Activated CD8-positive, alpha-beta memory T cell treated with anti-CD3 and anti-CD28 coated beads, Interleukin-2, amount 50 U/mL, for 48 hours (primary cell): Measurements from ENCODE around the gene ITPR1.

Source experiments
- DNase-seq: peaks from one replicate; pipeline ENCODE4 v3.0.0-alpha.2; 2020

ITPR1 gene

DNA sequence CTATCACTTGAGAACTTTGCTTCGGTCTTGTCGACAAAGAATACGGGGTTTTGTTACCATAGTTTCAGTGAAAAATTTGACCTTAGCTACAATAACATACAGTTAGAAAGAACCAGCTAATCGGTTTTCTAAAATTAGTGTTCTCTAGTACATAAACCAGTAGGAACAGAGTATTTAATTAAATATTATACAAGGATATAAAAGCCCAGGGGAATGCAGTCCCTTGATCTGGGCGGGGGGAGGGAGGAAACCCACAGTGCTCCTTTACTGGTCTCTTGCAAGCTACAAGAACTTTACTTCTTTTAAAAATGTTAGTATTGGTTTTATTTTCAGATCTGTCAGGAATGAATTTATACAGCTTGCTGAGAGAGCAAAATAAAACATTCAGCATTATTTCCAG is 41.8 kb downstream of the ITPR1 start:
- no peak for DNase-seq

DNA sequence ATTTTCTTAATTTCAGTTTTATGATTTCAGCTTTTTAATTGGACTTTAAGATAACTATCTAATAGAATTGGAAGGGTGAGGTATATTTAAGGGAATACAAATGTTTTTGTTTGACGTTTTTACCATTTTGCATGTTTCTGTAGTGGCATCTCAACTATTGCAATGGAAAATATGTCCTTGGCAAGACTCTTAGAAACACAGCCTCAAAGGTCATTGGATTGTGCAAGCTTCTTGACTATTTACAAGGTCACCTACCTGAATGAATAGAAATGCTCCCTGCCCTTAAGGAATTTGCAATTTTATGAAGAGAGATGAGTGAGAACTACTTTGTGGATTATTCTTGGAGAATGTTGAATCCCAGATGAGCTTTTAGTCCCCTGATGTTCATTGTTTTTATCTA is 43.1 kb downstream of the ITPR1 start:
- DNase-seq: no peak

- DNase-seq: no peak
Observed at GRCh38 chr3:4540267-4540666, 47.1 kb downstream of the ITPR1 start.

- DNase-seq: no peak
Observed at GRCh38 chr3:4543110-4543509, 50.0 kb downstream of the ITPR1 start.

DNA sequence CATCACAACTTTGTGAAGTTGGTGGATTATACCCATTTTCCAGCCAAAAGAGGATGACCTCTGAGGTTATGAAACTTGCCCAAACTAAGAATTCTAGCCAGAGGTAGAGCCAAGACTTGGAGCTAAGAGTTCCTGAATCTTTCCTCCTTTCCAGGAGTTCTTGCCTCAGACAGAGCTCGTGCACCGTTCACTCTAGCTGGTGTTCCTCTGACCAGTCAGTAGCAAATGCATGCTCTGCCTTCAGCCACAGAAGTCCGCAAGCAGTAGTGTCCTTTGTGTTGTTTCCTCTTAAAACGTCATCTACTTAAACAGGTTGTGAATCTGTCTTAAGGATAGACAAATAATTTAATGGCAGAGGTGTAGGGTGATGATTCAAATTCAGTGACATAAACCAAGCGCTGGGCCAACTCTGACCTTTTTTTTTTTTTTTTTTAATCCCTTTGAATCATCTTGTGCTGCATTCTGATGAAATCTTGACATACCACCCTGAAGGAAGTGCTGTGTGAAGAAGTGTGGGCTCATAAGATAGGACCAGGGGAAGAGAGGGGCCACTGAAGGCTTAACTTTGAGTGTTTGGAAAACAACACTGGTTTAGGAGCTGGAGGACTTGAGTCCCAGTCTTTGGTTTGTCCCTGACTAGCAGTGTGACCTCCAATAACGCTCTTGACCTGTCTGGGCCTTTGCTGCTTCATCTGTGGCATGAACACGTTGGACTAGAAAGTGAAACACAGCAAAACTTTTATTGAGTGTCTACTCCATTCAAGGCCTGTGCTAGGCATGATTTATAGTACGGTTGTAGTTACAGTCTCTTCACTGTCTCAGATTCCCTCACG is 53.4 kb downstream of the ITPR1 start:
- no peak for DNase-seq

DNA sequence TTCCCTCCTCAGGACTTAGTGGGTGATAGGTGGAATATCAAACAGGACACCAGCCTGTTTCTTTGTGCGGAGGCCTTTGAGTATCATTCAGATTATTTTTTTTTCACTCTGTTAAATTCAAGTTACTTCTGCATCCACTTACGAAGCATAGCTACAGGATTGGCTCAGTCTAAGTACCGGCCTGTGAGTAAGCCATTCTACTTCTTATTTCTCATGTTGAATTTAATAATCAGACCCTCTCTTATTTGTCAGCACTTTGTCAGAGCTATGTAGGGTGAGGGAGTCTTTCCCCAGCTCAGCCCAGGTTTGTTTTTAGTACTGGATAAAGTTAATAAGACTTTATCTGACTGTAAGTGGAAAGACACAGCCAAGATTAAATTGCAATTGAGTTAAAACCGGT is 54.7 kb downstream of the ITPR1 start:
- DNase-seq: no peak

DNA sequence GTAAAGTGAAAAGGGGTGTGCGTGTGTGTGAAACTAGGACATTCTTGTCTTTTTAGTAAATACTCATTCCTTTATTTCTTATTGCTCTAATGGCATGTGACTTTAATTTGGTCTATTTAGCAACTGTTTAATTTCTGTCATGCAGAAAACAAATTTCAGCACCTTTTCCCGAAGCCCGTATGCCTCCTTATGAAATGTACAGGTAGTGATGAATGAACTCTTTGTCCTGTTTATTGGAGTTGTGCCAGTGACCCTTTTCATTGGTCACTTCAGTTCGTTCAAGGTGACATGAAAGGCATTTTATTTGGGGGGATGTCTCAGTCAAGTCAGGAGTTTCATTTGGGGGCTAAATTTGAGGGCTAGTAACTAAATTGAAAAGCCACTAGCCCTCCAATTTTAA is 55.2 kb downstream of the ITPR1 start:
- no peak for DNase-seq

DNA sequence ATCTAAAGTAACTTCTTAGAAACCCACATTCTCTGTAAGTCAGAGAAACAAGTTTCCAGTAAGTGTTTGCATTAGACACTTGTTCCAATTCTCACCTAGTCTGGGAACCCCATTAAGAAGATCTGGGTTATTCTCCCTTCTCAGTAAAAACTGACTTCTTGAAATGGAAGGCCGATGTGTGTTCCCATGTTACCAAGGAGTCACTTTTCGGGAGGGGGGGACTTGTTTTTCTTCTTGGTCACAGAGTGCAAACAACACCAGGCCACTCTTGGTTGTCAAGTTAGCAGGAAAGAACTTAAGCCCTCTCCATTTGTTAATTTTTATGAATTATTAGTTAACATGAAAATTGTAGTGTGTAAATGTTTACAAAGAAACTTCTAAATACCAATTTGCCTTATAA is 55.6 kb downstream of the ITPR1 start:
- DNase-seq: no peak

DNA sequence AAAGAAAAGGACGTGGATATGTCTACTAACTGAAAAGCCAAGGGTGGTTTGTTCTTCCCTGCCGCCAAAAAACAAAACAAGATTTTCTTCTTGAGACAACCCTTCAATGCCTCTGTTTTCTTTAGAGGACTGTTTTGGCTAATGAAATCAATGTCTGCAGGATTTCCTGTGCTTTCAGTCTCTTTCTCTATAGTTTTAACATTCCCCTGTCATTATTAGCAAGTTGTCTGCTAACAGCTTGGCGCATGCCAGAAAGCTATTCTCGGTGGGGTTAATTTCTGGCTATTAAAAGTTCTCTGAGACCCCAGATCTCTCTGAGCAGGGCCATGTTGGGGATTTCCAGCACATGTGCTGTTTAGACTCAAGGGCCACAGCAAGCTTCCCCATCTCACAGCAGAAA is 56.7 kb downstream of the ITPR1 start:
- DNase-seq: no peak

DNA sequence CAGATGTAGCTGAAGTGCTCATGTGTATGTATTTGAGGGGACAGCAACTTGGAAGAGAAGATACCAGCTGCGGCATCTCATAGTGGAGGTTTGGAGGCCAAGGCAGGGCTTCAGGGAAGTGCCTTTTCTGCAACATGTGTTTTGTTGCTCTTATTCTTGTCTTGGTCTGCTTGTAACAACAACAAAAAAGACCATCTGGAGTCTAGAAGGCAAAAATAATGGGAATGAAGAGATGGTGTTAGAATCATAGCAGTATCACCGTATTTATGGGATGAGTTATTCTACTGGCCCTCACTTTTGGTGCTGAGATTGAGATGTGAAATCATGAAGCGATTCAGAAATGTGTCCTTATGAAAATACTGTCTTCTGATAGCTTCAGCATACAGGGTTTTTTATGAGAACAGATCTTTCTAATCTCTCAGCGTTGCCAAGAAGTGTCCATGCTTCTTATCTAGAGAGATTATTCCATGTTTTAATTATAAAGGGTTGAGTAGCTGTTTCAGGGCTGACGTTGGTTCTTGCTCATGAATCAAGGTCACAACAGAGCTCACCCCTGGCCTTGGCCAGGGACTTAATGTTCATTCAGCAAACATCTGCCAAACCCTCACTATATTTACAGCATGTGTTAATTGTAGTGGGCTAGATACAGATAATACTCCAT is 58.0 kb downstream of the ITPR1 start:
- no peak for DNase-seq

- DNase-seq: no peak
Observed at GRCh38 chr3:4551794-4552442, 58.8 kb downstream of the ITPR1 start.

GRCh38 chr3:4552811-4553210 is 59.7 kb downstream of the ITPR1 start:
- DNase-seq: no peak

GRCh38 chr3:4561661-4562060 is 68.5 kb downstream of the ITPR1 start:
- no peak for DNase-seq

- no peak for DNase-seq
Observed at GRCh38 chr3:4562595-4562994, 69.4 kb downstream of the ITPR1 start.

- no peak for DNase-seq
Observed at GRCh38 chr3:4564270-4564669, 71.1 kb downstream of the ITPR1 start.

- no peak for DNase-seq
Observed at GRCh38 chr3:4564928-4565586, 71.9 kb downstream of the ITPR1 start.

- DNase-seq: no peak
Observed at GRCh38 chr3:4565809-4566501, 72.8 kb downstream of the ITPR1 start.

DNA sequence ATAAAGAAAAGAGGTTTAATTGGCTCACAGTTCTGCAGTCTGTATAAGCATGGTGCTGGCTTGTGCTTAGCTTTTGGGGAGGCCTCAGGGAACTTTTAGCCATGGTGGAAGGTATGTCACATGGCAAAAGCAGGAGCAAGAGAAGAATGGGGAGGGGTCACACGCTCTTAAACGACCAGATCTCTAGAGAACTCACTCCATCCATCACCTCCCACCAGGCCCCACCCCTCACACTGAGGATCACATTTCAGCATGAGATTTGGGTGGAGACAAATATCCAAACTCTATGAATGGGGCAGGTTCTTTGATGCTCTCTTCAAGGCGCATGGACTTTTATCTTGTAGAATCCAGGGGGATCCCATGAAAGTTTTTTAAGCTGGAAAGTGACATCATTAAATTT is 75.7 kb downstream of the ITPR1 start:
- no peak for DNase-seq

- DNase-seq: no peak
Observed at GRCh38 chr3:4570840-4571621, 77.9 kb downstream of the ITPR1 start.

DNA sequence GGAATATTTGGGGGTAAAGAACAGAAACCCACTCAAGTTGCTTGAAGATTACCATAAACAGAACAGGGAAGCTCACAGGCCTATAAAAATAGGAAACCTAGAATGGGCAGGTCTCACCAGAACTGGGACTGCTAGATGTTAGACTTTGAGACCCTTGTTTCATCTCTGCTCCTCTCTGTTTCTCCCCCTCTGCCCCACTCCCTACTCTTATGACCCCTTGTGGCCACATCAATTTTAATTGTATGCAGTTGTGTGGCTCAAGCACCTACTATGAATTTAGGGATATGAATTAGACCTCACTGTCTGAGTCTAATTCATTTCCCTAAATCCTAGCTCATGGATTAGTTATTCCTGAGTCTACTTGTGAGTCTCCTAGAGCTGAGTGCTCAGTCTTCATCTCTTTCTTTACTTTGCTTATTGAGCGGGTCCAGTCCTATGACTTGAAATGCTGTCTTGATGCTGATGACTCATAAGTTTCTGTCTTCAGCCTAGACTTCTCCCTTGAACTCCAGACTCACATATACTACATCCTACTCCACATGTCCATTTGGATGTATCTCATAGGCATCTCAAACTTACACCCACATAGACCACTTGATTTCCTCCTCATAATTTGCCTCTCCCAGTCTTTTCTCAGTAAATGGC is 78.7 kb downstream of the ITPR1 start:
- DNase-seq: no peak

GRCh38 chr3:4573153-4573552 is 80.0 kb downstream of the ITPR1 start:
- DNase-seq: no peak
